Measurements from ENCODE around the gene FAM241A. TPM values are rescaled to one million over a fixed set of nuclear protein-coding genes. Genes with fewer than 3 reads are reported as not detected.

Gene FAM241A
- polyA plus RNA-seq, 3 donors = 1.8 to 5.5 (median 4.8) TPM

DNA sequence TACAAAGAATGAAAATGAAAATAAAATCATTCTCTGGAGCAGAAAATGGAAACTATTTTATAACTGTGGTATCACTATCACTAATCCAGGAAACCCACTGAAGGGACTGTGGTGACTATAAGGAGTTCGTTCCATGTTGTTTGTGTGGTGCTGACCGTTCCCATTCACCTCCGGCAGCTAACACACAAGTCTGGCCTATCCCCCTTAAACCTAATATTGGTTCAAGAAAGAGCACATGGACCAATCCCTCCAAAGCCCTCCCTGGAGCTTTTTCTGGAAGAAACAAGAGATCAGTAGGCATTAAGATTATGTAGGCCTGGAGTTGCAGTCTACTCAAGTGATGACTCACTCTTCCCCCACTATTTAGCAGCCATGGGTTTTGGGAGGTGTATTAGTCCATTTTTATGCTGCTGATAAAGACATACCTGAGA lies 25.9 kb upstream of the FAM241A start:
- Histone ChIP-seq H3K27me3 (ENCODE audit: control insufficient read depth in 2 of 2, insufficient read depth in 2 of 2, low read length in 2 of 2) (no peaks in the 10 kb centered on the region), H4K20me1 (ENCODE audit: insufficient read depth, low read length) (no peaks in the 10 kb centered on the region), H3K9me3 (replicated peaks in 1 of 2; ENCODE audit: control insufficient read depth in 1 of 2, insufficient read depth in 1 of 2, low read length in 2 of 2) (no peaks in the 10 kb centered on the region), H3K79me2 (ENCODE audit: insufficient read depth, low read length) (no peaks in the 10 kb centered on the region), H3K27ac (ENCODE audit: low read depth in 1 of 2, low read length in 2 of 2) (no peak overlapping the region), H3K9ac (ENCODE audit: insufficient read depth, low read length, poor library complexity, severe bottlenecking) (no peak overlapping the region), H3K4me1 (ENCODE audit: control insufficient read depth in 1 of 2, insufficient read depth in 2 of 2, low read length in 2 of 2) (no peaks in the 10 kb centered on the region), H3K4me3 (replicated peaks in 1 of 3; ENCODE audit: low read depth in 2 of 3, low read length in 3 of 3) (no peak overlapping the region), H3K4me2 (replicated peaks; ENCODE audit: extremely low read depth, low read length, poor library complexity, severe bottlenecking) (no peak overlapping the region), H3K36me3 (replicated peaks in 1 of 2; ENCODE audit: control insufficient read depth in 1 of 2, insufficient read depth in 2 of 2, low read length in 2 of 2) (no peaks in the 10 kb centered on the region), H2AFZ (ENCODE audit: insufficient read depth, low read depth, low read length, poor library complexity, severe bottlenecking) (no peak overlapping the region)
- H3K27ac Mint-ChIP-seq = peak overlapping the region in 3 of 7 donors; percentile 45 to 50 (median 48)
- H3K4me1 Mint-ChIP-seq = peaks cover 2% of the 10 kb centered on the region
- WGBS (ENCODE audit: insufficient coverage) = no CpG with 5 or more reads among the region's 3 CpGs
- H3K36me3 Mint-ChIP-seq = no peaks in the 10 kb centered on the region
- TF ChIP-seq, protein P1, sequence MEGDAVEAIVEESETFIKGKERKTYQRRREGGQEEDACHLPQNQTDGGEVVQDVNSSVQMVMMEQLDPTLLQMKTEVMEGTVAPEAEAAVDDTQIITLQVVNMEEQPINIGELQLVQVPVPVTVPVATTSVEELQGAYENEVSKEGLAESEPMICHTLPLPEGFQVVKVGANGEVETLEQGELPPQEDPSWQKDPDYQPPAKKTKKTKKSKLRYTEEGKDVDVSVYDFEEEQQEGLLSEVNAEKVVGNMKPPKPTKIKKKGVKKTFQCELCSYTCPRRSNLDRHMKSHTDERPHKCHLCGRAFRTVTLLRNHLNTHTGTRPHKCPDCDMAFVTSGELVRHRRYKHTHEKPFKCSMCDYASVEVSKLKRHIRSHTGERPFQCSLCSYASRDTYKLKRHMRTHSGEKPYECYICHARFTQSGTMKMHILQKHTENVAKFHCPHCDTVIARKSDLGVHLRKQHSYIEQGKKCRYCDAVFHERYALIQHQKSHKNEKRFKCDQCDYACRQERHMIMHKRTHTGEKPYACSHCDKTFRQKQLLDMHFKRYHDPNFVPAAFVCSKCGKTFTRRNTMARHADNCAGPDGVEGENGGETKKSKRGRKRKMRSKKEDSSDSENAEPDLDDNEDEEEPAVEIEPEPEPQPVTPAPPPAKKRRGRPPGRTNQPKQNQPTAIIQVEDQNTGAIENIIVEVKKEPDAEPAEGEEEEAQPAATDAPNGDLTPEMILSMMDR (IDR thresholded peaks at IDR 0.05) = no peak
- peaks cover 0 to 6% (median 0%) of the 10 kb centered on the region in 7 donors for H3K9me3 Mint-ChIP-seq
- H3K4me3 Mint-ChIP-seq = no peak overlapping the region
- intact Hi-C loops (cut with micrococcal nuclease) = no loop called here
- peaks cover 0 to 6% (median 0%) of the 10 kb centered on the region in 3 donors for H3K27me3 Mint-ChIP-seq (ENCODE audit: low read depth in 3 of 3)
- DNase-seq = no peak

DNA sequence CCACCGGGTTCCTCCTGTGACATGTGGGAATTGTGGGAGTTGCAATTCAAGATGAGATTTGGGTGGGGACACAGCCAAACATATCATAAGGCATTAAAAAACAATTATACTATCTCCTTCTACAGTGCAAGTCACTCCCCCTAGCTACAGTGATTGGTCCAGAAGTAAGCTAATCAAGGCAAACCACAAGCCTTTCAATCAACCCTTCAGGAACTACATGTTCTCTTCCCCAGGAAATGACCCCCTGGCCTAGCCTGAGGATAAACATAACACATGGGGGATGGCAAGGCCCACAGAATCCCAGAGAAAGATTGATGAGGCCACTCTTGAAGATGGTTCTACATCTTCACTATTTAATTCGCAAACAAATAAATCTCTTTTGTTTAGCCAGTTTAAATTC lies 25.2 kb upstream of the FAM241A start:
- peaks cover 0 to 6% (median 0%) of the 10 kb centered on the region in 7 donors for H3K9me3 Mint-ChIP-seq
- no peak overlapping the region for H3K9ac ChIP-seq (ENCODE audit: insufficient read depth, low read length, poor library complexity, severe bottlenecking)
- intact Hi-C loops (cut with micrococcal nuclease) = no loop called here

More for the DNA sequence above, 25.2 kb upstream of the FAM241A start:
- H3K27ac ChIP-seq (ENCODE audit: low read depth in 1 of 2, low read length in 2 of 2) = no peak overlapping the region
- H3K79me2 ChIP-seq (ENCODE audit: insufficient read depth, low read length) = no peaks in the 10 kb centered on the region
- Mint-ChIP-seq H3K4me3 (no peak overlapping the region), H3K4me1 (peaks cover 2% of the 10 kb centered on the region), H3K27me3 (ENCODE audit: low read depth in 3 of 3) (peaks cover 0 to 6% (median 0%) of the 10 kb centered on the region in 3 donors), H3K27ac (no peak overlapping the region), H3K36me3 (no peaks in the 10 kb centered on the region)
- H3K4me3 ChIP-seq (replicated peaks in 1 of 3; ENCODE audit: low read depth in 2 of 3, low read length in 3 of 3) = no peak overlapping the region
- TF ChIP-seq, protein P1 (IDR thresholded peaks at IDR 0.05) = no peak
- no peaks in the 10 kb centered on the region for H4K20me1 ChIP-seq (ENCODE audit: insufficient read depth, low read length)
- WGBS (ENCODE audit: insufficient coverage) = no CpG with 5 or more reads among the region's 2 CpGs
- H3K4me1 ChIP-seq (ENCODE audit: control insufficient read depth in 1 of 2, insufficient read depth in 2 of 2, low read length in 2 of 2) = no peaks in the 10 kb centered on the region
- H3K4me2 ChIP-seq (replicated peaks; ENCODE audit: extremely low read depth, low read length, poor library complexity, severe bottlenecking) = no peak overlapping the region
- no peaks in the 10 kb centered on the region for H3K9me3 ChIP-seq (replicated peaks in 1 of 2; ENCODE audit: control insufficient read depth in 1 of 2, insufficient read depth in 1 of 2, low read length in 2 of 2)
- H3K36me3 ChIP-seq (replicated peaks in 1 of 2; ENCODE audit: control insufficient read depth in 1 of 2, insufficient read depth in 2 of 2, low read length in 2 of 2) = no peaks in the 10 kb centered on the region
- H3K27me3 ChIP-seq (ENCODE audit: control insufficient read depth in 2 of 2, insufficient read depth in 2 of 2, low read length in 2 of 2) = no peaks in the 10 kb centered on the region
- no peak overlapping the region for H2AFZ ChIP-seq (ENCODE audit: insufficient read depth, low read depth, low read length, poor library complexity, severe bottlenecking)
- no peak for DNase-seq

All from CD14-positive monocyte (primary cell).